C4-2B (cell line): Measurements from ENCODE around the gene MMS19.

Source experiments
- H3K27ac ChIP-seq: fragments of 450-650 bp; 2 replicates; pipeline ENCODE4 v1.5.1; 2017
- ZFX ChIP-seq: fragments of 450-650 bp; IDR thresholded peaks from 2 replicates; pipeline ENCODE4 v1.6.1; 2017
- TF ChIP-seq, protein P1 (sequence below): fragments of 450-650 bp; conservative IDR thresholded peaks from 2 replicates; pipeline ENCODE4 v1.5.1; 2017; ENCODE audit warnings: mild to moderate bottlenecking

Gene MMS19

DNA sequence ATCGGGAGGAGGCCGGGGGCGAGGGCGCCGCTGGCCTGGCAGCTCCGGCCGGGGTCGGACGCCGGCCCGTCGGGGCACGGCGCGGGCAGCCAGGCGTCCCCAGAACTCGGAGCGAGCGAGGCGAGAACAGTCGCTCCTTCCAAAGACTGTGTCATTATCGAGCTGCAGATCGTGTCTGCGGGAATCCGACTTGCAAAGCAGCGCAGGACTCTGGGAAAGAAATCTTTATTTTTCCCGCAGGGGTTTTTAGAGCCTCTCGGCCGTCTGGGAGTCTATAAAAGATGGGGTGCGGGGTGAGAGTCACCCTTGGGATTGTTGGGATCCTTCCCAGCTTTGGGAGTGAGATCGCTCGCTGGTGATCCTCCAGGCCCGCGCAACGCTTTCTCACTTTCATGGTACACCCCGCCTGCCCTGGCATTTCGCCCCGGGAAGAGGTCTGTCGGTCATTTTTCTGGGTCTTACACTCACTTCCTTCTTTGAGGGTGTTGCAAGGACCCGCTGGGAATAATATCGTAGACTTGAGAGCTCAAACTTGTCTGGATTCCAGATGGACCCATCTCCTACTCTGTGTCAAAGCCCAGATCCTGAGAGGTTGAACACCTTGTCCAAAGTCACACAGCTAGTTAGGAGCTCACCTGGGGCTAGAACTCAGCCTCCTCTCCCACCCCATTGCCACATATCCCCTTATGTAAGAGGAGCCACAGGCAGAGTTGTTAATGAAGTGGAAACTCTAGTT is 1.5 kb upstream of the MMS19 start:
- TF ChIP-seq, protein P1, sequence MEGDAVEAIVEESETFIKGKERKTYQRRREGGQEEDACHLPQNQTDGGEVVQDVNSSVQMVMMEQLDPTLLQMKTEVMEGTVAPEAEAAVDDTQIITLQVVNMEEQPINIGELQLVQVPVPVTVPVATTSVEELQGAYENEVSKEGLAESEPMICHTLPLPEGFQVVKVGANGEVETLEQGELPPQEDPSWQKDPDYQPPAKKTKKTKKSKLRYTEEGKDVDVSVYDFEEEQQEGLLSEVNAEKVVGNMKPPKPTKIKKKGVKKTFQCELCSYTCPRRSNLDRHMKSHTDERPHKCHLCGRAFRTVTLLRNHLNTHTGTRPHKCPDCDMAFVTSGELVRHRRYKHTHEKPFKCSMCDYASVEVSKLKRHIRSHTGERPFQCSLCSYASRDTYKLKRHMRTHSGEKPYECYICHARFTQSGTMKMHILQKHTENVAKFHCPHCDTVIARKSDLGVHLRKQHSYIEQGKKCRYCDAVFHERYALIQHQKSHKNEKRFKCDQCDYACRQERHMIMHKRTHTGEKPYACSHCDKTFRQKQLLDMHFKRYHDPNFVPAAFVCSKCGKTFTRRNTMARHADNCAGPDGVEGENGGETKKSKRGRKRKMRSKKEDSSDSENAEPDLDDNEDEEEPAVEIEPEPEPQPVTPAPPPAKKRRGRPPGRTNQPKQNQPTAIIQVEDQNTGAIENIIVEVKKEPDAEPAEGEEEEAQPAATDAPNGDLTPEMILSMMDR, result no peak
- TF ChIP-seq ZFX, result no peak
- H3K27ac ChIP-seq, result peak overlapping the region; percentile 92

DNA sequence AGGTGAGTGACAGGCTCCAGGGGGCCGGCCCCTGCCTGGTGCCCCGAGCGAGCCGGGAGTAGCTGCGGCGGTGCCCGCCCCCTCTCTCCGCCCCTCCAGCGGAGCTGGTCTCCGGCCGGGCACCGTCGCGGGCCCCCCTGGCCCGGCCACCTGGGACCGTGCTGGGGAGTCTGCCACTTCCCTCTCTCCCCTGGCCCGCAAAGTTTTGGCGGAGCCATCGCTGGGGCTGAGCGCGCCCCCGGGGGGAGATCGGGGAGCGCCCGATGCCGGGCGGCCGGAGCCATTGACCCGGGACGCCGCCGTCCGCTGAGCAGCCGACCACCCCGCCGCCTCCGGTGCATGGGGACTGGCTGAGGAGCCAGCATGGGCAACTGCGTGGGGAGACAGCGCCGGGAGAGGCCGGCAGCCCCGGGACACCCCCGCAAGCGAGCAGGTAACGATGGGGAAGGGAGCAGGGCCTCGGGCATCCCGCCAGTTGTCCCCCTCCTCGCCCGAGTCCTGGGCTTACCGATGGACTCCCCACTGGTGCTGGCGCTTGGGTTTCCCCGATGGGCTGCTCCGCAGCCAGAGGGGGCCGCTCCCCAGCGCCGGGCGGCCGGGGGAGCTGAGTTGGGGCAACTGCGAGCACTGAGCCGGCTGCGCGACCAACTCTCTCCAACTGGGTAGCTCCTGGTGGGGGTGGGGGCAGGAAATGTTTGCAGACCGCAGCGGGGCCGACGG is 779 bp upstream of the MMS19 start, which contains the start of gene UBTD1:
TSS of gene UBTD1 (plus strand) at position 84 of the 720 bp plus-strand sequence. CDS start at position 364, 280 bp downstream.
- no peak; the same call in 1 of the 2 replicates for TF ChIP-seq ZFX
- TF ChIP-seq, protein P1, result no peak
- H3K27ac ChIP-seq, result peak within 1 kb of the TSS; percentile 92

DNA sequence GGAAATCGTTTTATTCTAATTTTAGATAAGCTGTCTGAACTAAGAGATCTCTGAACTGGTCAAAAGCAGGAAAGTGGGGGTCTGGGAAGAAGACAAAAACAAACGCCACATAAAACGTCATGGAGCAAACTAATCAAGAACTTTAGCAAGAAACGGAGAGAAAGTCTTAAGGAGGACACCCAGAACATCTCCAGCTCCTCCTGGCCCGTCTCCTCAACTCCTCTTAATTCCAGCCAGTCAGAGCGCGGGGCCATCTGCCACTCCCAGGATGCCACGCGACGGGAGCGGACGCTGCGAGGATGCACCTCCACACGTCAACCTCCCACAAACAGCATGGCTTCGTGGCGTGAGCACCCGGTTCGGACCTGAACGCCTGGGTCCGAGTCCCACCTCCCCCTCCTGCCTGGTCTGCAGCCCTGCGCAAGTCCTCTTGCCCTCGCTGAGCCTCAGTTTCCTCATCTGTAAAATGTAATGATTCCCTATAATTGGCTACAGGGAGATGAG is 598 bp downstream of the MMS19 start:
- TF ChIP-seq, protein P1, result no peak
- no peak for TF ChIP-seq ZFX
- H3K27ac ChIP-seq, result peak overlapping the region; percentile 92

DNA sequence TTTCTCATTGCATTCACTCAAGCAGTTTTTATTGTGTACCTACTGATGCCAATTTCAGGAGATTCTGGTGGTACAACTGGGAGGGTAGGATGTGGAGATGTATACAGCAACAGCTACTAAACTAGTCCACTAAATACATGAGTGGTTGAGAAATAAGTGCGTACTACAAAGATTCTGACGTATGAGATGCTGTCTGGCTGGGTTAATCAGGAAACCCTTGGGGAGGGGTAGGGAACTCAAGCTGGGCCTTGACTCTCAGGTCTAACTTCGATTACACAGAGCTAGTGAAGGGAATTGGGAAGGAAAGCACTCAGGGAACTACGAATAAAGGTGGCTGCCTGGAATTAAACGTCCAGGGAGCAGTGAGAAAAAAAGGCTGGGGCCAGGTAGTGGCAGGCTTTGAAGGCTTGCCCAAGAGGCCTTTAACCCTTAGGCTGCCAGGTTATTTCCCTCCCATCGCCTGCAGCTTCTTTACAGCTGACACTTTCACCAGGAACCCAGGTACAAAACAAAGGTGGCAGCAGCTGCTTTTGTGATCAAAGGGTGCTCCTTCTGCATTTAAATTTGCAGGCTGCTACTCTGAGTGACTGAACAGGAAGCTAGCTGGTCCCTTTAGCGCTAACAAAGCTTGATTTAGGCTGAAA is 3.2 kb downstream of the MMS19 start:
- TF ChIP-seq, protein P1, result no peak
- no peak for TF ChIP-seq ZFX
- no peak overlapping the region for H3K27ac ChIP-seq

DNA sequence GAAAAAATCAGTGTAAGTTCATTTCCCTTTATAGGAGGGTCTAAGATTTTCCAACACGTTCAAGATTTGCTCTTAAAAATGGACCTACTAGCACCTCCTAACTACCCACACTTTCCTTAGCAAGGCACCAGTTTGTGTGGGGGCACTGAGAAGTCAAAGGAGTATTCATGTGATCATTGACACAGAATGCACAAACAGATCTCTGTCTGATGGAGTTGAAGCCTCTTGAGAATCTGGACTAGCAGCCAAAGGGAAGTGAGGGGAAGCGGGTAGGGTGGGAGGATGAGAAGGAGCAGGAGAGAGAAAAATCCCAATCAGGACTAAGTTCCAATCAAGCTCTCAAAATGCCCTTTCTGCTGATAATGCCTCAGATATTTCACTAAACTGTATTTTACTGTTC is 4.1 kb downstream of the MMS19 start:
- H3K27ac ChIP-seq, result no peak overlapping the region
- no peak for TF ChIP-seq ZFX
- TF ChIP-seq, protein P1, result no peak

DNA sequence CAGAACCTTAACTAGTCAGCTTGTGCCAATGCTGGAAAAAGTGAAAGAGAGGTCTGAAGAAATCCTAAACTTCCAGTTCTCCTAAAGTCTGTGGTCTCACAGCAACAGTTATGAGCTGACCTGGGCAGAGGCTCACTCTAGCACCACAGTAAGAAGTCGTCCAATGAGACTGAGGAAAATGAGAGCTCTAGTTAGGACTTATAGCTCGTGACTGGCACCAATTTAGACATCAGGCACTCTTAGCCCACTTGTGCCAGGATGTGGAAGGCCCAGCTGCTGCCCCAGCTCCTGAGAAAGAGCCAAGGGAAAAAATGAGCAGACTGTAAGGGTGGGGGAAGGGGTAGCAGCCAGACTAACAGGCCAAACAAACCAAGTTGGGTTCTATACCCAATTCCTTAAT is 7.6 kb downstream of the MMS19 start:
- H3K27ac ChIP-seq, result no peak overlapping the region
- TF ChIP-seq ZFX, result no peak
- TF ChIP-seq, protein P1, result no peak
